A673 (cell line): ENCODE results near the gene FHIT.

Experiments used
- EZH2 ChIP-seq: fragments of 200-600 bp; sonication (generic); IDR thresholded peaks from 2 replicates; pipeline ENCODE4 v1.6.1; 2017; ENCODE audit warnings: borderline replicate concordance, low read depth, mild to moderate bottlenecking, mixed read lengths, antibody characterized with exemption, low read length; ENCODE audit not compliant: poor library complexity, severe bottlenecking
- TF ChIP-seq, protein P1 (sequence below): fragments of 300-800, 200-600 bp; sonication (generic); conservative IDR thresholded peaks from 2 replicates; pipeline ENCODE4 v1.5.1; 2017; ENCODE audit warnings: low read depth, mild to moderate bottlenecking, antibody characterized with exemption, low read length, moderate library complexity, mixed read lengths

DNA sequence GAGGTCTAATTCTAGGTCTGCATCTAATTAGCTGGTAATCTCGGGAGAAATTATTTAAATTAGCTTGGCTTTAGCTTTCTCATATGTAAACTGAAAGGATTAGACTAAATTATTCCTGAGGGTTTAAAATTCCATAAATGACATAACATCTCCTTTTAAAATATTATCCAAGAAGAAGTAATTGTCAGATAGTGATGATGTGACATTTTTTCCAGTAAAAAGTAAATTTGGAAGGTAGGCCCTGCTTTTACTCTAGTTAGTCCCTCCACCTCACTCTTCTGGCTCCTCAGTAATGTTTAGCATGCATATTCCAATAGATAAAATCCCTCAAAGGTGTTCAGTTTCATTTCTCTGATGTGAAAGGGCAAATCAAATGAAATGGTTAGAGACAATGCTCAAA lies 215.7 kb downstream of the FHIT start:
- TF ChIP-seq, protein P1, sequence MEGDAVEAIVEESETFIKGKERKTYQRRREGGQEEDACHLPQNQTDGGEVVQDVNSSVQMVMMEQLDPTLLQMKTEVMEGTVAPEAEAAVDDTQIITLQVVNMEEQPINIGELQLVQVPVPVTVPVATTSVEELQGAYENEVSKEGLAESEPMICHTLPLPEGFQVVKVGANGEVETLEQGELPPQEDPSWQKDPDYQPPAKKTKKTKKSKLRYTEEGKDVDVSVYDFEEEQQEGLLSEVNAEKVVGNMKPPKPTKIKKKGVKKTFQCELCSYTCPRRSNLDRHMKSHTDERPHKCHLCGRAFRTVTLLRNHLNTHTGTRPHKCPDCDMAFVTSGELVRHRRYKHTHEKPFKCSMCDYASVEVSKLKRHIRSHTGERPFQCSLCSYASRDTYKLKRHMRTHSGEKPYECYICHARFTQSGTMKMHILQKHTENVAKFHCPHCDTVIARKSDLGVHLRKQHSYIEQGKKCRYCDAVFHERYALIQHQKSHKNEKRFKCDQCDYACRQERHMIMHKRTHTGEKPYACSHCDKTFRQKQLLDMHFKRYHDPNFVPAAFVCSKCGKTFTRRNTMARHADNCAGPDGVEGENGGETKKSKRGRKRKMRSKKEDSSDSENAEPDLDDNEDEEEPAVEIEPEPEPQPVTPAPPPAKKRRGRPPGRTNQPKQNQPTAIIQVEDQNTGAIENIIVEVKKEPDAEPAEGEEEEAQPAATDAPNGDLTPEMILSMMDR = no peak
- no peak for TF ChIP-seq EZH2
